HL-60 (cell line): ENCODE measurements around the gene NPHP4.

Experiments used
- DNase-seq, 2 experiments: peaks; one replicate each; pipeline ENCODE4 v3.0.0-alpha.2; 2010 to 2020; ENCODE audit warnings: low read depth in 1 of 2, low spot score in 1 of 2
- H3K27ac ChIP-seq: fragments of 250-450 bp; sonication (Bioruptor Pico); replicated peaks from 2 replicates; pipeline ENCODE4 v1.5.1; 2020; ENCODE audit warnings: mild to moderate bottlenecking, moderate library complexity
- H3K27me3 ChIP-seq: fragments of 250-450 bp; sonication (Bioruptor Pico); 2 replicates; pipeline ENCODE4 v1.5.1; 2021; ENCODE audit warnings: mild to moderate bottlenecking, moderate library complexity; ENCODE audit not compliant: insufficient read depth, poor library complexity, severe bottlenecking
- H3K4me3 ChIP-seq: replicated peaks from 2 replicates; pipeline ENCODE4 v1.5.1; 2011; ENCODE audit warnings: mild to moderate bottlenecking, control low read depth, low read length; ENCODE audit not compliant: insufficient read depth
- GABPA ChIP-seq: IDR thresholded peaks from 2 replicates; pipeline ENCODE4 v1.6.1; 2012; ENCODE audit warnings: low read depth
- POLR2AphosphoS5 ChIP-seq: IDR thresholded peaks from 2 replicates; pipeline ENCODE4 v1.6.1; 2012; ENCODE audit warnings: low read depth
- SPI1 ChIP-seq: IDR thresholded peaks from 2 replicates; pipeline ENCODE4 v1.6.1; 2012; ENCODE audit warnings: low read depth, mild to moderate bottlenecking, borderline replicate concordance
- TF ChIP-seq, protein P1 (sequence below): IDR thresholded peaks from one replicate; pipeline ENCODE4 v1.5.1; 2011; ENCODE audit warnings: low read length, control low read depth, inconsistent platforms; ENCODE audit not compliant: insufficient read depth
- TF ChIP-seq, protein P2 (sequence below): IDR thresholded peaks from 2 replicates; pipeline ENCODE4 v1.6.1; 2012; ENCODE audit warnings: low read depth; ENCODE audit not compliant: insufficient replicate concordance

Gene NPHP4

DNA sequence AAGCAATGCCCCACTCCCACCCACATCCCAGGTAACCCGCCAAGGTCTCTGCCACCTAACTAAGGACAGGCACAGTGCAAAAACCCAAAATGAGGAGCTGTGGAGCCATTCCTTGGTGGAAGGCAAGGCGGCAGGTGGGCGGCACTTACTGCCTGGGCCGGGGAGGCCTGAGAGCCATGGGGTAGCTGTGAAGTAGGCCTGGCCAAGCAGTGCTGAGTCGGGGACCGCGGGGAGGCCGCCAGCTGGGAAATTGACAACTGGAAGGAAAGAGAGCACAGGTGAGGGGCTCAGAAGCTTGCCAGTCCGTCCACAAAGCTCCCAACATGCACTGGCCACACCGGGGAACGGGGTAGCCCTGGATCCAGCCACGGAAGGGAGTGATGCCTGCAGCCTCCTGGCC is 85.3 kb downstream of the NPHP4 start:
- H3K27ac ChIP-seq, result no peak overlapping the region
- H3K27me3 ChIP-seq, result no peaks in the 10 kb centered on the region
- TF ChIP-seq, protein P1, sequence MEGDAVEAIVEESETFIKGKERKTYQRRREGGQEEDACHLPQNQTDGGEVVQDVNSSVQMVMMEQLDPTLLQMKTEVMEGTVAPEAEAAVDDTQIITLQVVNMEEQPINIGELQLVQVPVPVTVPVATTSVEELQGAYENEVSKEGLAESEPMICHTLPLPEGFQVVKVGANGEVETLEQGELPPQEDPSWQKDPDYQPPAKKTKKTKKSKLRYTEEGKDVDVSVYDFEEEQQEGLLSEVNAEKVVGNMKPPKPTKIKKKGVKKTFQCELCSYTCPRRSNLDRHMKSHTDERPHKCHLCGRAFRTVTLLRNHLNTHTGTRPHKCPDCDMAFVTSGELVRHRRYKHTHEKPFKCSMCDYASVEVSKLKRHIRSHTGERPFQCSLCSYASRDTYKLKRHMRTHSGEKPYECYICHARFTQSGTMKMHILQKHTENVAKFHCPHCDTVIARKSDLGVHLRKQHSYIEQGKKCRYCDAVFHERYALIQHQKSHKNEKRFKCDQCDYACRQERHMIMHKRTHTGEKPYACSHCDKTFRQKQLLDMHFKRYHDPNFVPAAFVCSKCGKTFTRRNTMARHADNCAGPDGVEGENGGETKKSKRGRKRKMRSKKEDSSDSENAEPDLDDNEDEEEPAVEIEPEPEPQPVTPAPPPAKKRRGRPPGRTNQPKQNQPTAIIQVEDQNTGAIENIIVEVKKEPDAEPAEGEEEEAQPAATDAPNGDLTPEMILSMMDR, result no peak
- TF ChIP-seq GABPA (no peak), POLR2AphosphoS5 (no peak), SPI1 (no peak)
- TF ChIP-seq, protein P2, sequence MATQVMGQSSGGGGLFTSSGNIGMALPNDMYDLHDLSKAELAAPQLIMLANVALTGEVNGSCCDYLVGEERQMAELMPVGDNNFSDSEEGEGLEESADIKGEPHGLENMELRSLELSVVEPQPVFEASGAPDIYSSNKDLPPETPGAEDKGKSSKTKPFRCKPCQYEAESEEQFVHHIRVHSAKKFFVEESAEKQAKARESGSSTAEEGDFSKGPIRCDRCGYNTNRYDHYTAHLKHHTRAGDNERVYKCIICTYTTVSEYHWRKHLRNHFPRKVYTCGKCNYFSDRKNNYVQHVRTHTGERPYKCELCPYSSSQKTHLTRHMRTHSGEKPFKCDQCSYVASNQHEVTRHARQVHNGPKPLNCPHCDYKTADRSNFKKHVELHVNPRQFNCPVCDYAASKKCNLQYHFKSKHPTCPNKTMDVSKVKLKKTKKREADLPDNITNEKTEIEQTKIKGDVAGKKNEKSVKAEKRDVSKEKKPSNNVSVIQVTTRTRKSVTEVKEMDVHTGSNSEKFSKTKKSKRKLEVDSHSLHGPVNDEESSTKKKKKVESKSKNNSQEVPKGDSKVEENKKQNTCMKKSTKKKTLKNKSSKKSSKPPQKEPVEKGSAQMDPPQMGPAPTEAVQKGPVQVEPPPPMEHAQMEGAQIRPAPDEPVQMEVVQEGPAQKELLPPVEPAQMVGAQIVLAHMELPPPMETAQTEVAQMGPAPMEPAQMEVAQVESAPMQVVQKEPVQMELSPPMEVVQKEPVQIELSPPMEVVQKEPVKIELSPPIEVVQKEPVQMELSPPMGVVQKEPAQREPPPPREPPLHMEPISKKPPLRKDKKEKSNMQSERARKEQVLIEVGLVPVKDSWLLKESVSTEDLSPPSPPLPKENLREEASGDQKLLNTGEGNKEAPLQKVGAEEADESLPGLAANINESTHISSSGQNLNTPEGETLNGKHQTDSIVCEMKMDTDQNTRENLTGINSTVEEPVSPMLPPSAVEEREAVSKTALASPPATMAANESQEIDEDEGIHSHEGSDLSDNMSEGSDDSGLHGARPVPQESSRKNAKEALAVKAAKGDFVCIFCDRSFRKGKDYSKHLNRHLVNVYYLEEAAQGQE, result no peak
- DNase-seq, result no peak
- no peak overlapping the region for H3K4me3 ChIP-seq

DNA sequence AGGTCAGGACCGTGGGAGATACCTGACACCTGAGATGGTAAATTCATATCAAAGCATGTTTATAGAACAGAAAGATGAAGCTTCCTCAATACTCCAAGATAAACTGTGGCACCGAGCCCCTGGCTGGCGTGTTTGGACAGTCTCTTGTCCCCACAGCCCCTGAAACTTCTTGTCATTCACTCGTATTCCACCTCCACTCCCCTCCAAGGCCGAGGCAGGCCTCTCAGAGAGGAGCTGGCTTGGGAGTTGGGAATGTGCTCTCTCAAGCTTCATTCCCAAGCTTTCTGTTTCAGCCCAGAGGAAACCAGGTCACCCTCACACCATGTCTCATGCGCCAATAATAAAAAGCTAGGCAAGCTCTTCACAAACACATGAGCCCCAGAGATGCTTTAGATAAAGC is 86.1 kb downstream of the NPHP4 start:
- Histone ChIP-seq H3K4me3 (no peak overlapping the region), H3K27me3 (no peaks in the 10 kb centered on the region), H3K27ac (no peak overlapping the region)
- no peak for DNase-seq
- TF ChIP-seq, protein P2, result no peak
- no peak for TF ChIP-seq SPI1
- no peak for TF ChIP-seq GABPA
- TF ChIP-seq, protein P1, result no peak
- TF ChIP-seq POLR2AphosphoS5, result no peak

DNA sequence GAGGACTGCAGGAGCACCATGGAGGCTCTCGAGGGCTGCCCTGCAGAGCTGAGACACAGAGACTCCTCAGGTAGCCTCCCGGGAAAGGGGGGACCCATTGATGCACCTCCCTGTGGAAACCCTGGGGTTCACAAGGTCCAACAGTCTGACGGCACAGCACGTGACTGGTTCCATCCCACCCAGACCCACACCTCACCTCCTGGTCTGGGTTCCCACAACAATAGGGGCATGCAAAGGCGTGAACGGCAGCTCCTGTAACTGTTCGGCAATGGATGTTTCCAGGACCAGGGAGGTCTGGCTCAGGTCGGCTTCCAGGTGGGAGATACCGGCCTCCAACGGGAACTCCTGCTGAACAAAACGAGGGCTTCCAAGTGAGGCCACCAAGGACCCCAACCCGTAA is 86.8 kb downstream of the NPHP4 start:
- no peaks in the 10 kb centered on the region for H3K27me3 ChIP-seq
- H3K27ac ChIP-seq, result no peak overlapping the region
- H3K4me3 ChIP-seq, result no peak overlapping the region
- TF ChIP-seq, protein P1, result no peak
- TF ChIP-seq, protein P2, result no peak
- TF ChIP-seq GABPA (no peak), SPI1 (no peak), POLR2AphosphoS5 (no peak)
- no peak for DNase-seq
